Measurements from ENCODE around the gene PDCD1.

PDCD1 gene

DNA sequence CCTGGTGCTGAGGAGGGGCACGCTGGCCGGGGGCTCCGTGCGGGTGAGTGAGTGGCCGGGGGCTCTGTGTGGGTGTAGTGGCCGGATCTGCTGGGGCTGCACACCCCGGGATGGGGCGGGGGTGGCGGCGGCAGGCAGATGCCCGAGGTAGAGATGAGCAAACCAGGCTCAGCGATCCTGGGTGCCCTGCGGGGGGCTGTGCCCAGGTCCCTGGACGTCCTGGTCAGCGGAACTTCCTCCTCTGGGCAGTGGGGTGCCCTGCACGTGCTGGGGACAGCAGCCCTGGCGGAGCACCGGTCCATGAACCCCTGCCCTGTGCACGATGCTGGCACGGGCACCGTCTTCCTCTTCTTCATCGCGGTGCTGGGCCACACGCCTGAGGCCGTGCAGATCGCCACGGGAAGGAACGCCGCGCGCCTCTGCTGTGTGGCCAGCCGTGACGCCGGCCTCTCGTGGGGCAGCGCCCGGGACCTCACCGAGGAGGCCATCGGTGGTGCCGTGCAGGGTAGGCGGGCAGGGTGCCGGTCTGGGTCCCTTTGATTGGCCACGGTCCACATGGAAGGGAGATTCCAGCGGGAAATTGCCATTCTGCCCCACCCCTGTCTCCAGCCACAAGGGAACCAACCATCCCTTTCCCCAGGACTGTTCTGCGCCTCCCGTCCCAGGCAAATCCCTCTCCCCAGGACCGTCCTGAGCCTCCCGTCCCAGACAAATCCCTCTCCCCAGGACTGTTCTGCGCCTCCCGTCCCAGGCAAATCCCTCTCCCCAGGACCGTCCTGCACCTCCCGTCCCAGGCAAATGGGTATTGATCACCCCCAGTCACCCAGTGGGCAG is 43.8 kb downstream of the PDCD1 start:
- Histone ChIP-seq H3K9ac (ENCODE audit: low read depth, low read length) (no peak overlapping the region), H3K27me3 (ENCODE audit: control insufficient read depth, insufficient read depth, low read length) (peaks cover 29% of the 10 kb centered on the region)

DNA sequence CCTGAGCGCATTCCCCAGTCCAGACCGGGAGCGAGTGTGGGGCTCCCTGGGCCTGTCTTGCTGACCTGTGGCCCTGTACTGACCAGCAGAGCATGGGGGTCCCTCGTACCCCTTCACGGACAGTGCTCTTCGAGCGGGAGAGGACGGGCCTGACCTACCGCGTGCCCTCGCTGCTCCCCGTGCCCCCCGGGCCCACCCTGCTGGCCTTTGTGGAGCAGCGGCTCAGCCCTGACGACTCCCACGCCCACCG is 44.4 kb downstream of the PDCD1 start:
- peaks cover 34% of the 10 kb centered on the region for H3K27me3 ChIP-seq (ENCODE audit: control insufficient read depth, insufficient read depth, low read length)
- no peaks in the 10 kb centered on the region for H3K9me3 ChIP-seq (replicated peaks; ENCODE audit: low read length)
- H3K4me1 ChIP-seq (ENCODE audit: control insufficient read depth, insufficient read depth, low read length) = no peaks in the 10 kb centered on the region
- no peak overlapping the region for H3K4me3 ChIP-seq (ENCODE audit: low read length)
- no peak overlapping the region for H3K9ac ChIP-seq (ENCODE audit: low read depth, low read length)
- H3K4me2 ChIP-seq (ENCODE audit: low read length) = no peak overlapping the region
- no peaks in the 10 kb centered on the region for H3K36me3 ChIP-seq (ENCODE audit: insufficient read depth, low read length)

More for the DNA sequence above, 43.8 kb downstream of the PDCD1 start:
- H3K4me2 ChIP-seq (ENCODE audit: low read length) = no peak overlapping the region
- H3K9me3 ChIP-seq (replicated peaks; ENCODE audit: low read length) = no peaks in the 10 kb centered on the region
- no peak overlapping the region for H3K4me3 ChIP-seq (ENCODE audit: low read length)
- H3K36me3 ChIP-seq (ENCODE audit: insufficient read depth, low read length) = no peaks in the 10 kb centered on the region
- no peaks in the 10 kb centered on the region for H3K4me1 ChIP-seq (ENCODE audit: control insufficient read depth, insufficient read depth, low read length)

- Histone ChIP-seq H3K4me1 (ENCODE audit: control insufficient read depth, insufficient read depth, low read length) (no peaks in the 10 kb centered on the region), H3K9me3 (replicated peaks; ENCODE audit: low read length) (no peaks in the 10 kb centered on the region), H3K4me3 (ENCODE audit: low read length) (no peak overlapping the region), H3K4me2 (ENCODE audit: low read length) (no peak overlapping the region), H3K36me3 (ENCODE audit: insufficient read depth, low read length) (no peaks in the 10 kb centered on the region), H3K9ac (ENCODE audit: low read depth, low read length) (no peak overlapping the region), H3K27me3 (ENCODE audit: control insufficient read depth, insufficient read depth, low read length) (peaks cover 39% of the 10 kb centered on the region)
Observed at GRCh38 chr2:241813644-241814392, 44.9 kb downstream of the PDCD1 start.

GRCh38 chr2:241812730-241813643 is 45.7 kb downstream of the PDCD1 start:
- Histone ChIP-seq H3K4me3 (ENCODE audit: low read length) (no peak overlapping the region), H3K9ac (ENCODE audit: low read depth, low read length) (no peak overlapping the region), H3K36me3 (ENCODE audit: insufficient read depth, low read length) (no peaks in the 10 kb centered on the region), H3K4me2 (ENCODE audit: low read length) (no peak overlapping the region), H3K4me1 (ENCODE audit: control insufficient read depth, insufficient read depth, low read length) (no peaks in the 10 kb centered on the region), H3K9me3 (replicated peaks; ENCODE audit: low read length) (no peaks in the 10 kb centered on the region), H3K27me3 (ENCODE audit: control insufficient read depth, insufficient read depth, low read length) (peaks cover 41% of the 10 kb centered on the region)

GRCh38 chr2:241811952-241812729 is 46.6 kb downstream of the PDCD1 start:
- Histone ChIP-seq H3K4me1 (ENCODE audit: control insufficient read depth, insufficient read depth, low read length) (no peaks in the 10 kb centered on the region), H3K9ac (ENCODE audit: low read depth, low read length) (no peak overlapping the region), H3K9me3 (replicated peaks; ENCODE audit: low read length) (no peaks in the 10 kb centered on the region), H3K36me3 (ENCODE audit: insufficient read depth, low read length) (no peaks in the 10 kb centered on the region), H3K4me2 (ENCODE audit: low read length) (no peak overlapping the region), H3K4me3 (ENCODE audit: low read length) (no peak overlapping the region), H3K27me3 (ENCODE audit: control insufficient read depth, insufficient read depth, low read length) (peaks cover 37% of the 10 kb centered on the region)

- H3K4me3 ChIP-seq (ENCODE audit: low read length) = no peak overlapping the region
- H3K9ac ChIP-seq (ENCODE audit: low read depth, low read length) = no peak overlapping the region
- H3K9me3 ChIP-seq (replicated peaks; ENCODE audit: low read length) = no peaks in the 10 kb centered on the region
- no peak overlapping the region for H3K4me2 ChIP-seq (ENCODE audit: low read length)
- H3K36me3 ChIP-seq (ENCODE audit: insufficient read depth, low read length) = no peaks in the 10 kb centered on the region
- peaks cover 37% of the 10 kb centered on the region for H3K27me3 ChIP-seq (ENCODE audit: control insufficient read depth, insufficient read depth, low read length)
- H3K4me1 ChIP-seq (ENCODE audit: control insufficient read depth, insufficient read depth, low read length) = no peaks in the 10 kb centered on the region
Observed at GRCh38 chr2:241811201-241811951, 47.3 kb downstream of the PDCD1 start.

- Histone ChIP-seq H3K4me1 (ENCODE audit: control insufficient read depth, insufficient read depth, low read length) (no peaks in the 10 kb centered on the region), H3K36me3 (ENCODE audit: insufficient read depth, low read length) (no peaks in the 10 kb centered on the region), H3K27me3 (ENCODE audit: control insufficient read depth, insufficient read depth, low read length) (peaks cover 37% of the 10 kb centered on the region), H3K9ac (ENCODE audit: low read depth, low read length) (no peak overlapping the region), H3K4me3 (ENCODE audit: low read length) (no peak overlapping the region), H3K4me2 (ENCODE audit: low read length) (no peak overlapping the region), H3K9me3 (replicated peaks; ENCODE audit: low read length) (no peaks in the 10 kb centered on the region)
Observed at GRCh38 chr2:241810307-241811200, 48.1 kb downstream of the PDCD1 start.

GRCh38 chr2:241809383-241810306 is 49.0 kb downstream of the PDCD1 start:
- Histone ChIP-seq H3K9ac (ENCODE audit: low read depth, low read length) (no peak overlapping the region), H3K9me3 (replicated peaks; ENCODE audit: low read length) (no peaks in the 10 kb centered on the region), H3K36me3 (ENCODE audit: insufficient read depth, low read length) (no peaks in the 10 kb centered on the region), H3K4me3 (ENCODE audit: low read length) (no peak overlapping the region), H3K27me3 (ENCODE audit: control insufficient read depth, insufficient read depth, low read length) (peaks cover 40% of the 10 kb centered on the region), H3K4me2 (ENCODE audit: low read length) (no peak overlapping the region), H3K4me1 (ENCODE audit: control insufficient read depth, insufficient read depth, low read length) (peaks cover 4% of the 10 kb centered on the region)

DNA sequence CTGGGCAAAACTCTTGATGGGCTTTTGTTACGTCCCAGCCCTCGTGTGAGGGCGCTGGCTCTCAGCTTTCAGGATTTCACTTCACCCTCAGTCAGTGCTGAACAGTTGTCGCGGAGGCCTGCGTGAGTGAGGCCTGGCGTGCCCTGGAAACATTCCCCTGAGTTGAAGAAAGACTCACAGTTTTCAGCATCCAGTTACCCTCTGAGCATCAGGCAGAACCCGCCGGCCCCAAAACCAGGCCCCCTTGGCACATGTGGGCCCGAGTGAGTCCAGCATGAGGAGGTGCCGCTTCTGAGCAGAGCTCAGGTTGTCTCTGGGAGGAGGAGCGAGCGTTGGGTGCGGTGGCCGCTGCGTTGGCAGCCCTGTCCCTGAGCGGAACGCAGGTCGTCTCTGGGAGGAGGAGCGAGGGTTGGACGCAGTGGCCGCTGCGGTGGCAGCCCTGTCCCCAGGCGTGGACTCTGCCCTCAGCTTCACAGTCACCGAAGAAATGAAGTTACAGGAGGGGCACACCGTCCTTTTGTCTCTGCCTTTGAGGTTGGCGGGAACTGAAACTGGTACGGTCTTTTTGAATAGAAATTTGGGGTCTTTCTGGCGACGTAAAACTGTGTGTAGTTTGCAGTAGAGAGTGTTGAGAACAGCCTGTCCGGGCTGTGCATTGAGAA is 49.8 kb downstream of the PDCD1 start, which contains the start of gene NEU4:
Gene NEU4, plus strand, starts transcription at position 473 of the 662 bp plus-strand sequence. CDS start 5,292 bp downstream, outside the sequence.
- H3K4me3 ChIP-seq (ENCODE audit: low read length) = no peak within 1 kb of the TSS
- peaks cover 48% of the 10 kb centered on the region for H3K27me3 ChIP-seq (ENCODE audit: control insufficient read depth, insufficient read depth, low read length)
- H3K4me1 ChIP-seq (ENCODE audit: control insufficient read depth, insufficient read depth, low read length) = peaks cover 12% of the 10 kb centered on the region
- no peak within 1 kb of the TSS for H3K9ac ChIP-seq (ENCODE audit: low read depth, low read length)
- H3K36me3 ChIP-seq (ENCODE audit: insufficient read depth, low read length) = no peaks in the 10 kb centered on the region
- H3K4me2 ChIP-seq (ENCODE audit: low read length) = no peak within 1 kb of the TSS
- H3K9me3 ChIP-seq (replicated peaks; ENCODE audit: low read length) = no peaks in the 10 kb centered on the region

All from skeletal muscle satellite cell (primary cell).